GM21786 (cell line): ENCODE results near the gene ZNF883.
A peak's percentile ranks its signal among the peaks of the same experiment; 100 is the strongest.
"Not testable (repeated sequence)": the region's sequence is repeated elsewhere in the genome, so short reads cannot be mapped to it uniquely, and the experiment has no call there.

Source experiments
- ATAC-seq: cut with Tn5 transposase; IDR thresholded peaks from one replicate; pipeline ENCODE4 v1.9.1; 2021; ENCODE audit not compliant: unreplicated experiment

ZNF883 gene

GRCh38 chr9:113011911-113012381 is at the start of gene ZNF883:
TSS of gene ZNF883 (minus strand) at chr9:113012192.
- no peak for ATAC-seq

DNA sequence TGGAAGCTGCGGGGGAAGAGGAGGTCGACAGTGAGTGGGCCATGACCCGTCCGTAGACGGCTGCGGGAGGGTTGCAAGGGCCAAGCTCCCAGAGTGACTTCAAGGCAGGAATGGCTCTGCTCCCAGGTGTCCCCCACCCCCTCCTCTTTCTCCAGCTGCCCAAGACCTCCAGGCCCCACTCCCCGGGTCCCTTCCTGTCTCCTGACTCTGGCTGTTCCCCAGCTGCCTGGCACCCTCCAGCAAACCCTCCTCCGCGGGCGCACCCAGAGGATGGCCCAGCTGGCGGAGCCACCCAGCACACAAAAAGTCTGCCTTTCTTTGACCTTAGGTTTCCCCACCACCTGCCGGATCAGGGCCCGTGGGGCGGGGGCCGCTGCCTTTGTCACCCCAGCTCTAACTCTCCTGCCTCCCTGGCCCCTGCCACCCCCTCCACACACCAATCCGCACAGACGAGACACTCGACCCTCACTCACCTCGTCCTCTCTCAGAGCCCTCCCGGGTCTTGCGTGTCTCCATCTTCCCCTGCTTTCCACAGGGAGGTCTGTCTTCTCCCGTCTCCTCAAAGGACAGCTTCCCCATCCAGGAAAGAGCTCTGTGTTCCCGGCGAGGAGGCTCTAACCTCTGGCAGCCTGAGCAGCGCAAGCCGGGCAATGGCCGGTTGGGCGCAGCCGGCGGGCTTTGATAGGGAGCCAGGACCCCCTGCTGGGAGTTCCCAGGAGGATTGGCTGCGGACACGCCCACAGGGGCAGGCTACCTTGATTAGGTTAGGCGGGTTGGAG is 49.3 kb upstream of the ZNF883 start:
- not testable (repeated sequence) for ATAC-seq

DNA sequence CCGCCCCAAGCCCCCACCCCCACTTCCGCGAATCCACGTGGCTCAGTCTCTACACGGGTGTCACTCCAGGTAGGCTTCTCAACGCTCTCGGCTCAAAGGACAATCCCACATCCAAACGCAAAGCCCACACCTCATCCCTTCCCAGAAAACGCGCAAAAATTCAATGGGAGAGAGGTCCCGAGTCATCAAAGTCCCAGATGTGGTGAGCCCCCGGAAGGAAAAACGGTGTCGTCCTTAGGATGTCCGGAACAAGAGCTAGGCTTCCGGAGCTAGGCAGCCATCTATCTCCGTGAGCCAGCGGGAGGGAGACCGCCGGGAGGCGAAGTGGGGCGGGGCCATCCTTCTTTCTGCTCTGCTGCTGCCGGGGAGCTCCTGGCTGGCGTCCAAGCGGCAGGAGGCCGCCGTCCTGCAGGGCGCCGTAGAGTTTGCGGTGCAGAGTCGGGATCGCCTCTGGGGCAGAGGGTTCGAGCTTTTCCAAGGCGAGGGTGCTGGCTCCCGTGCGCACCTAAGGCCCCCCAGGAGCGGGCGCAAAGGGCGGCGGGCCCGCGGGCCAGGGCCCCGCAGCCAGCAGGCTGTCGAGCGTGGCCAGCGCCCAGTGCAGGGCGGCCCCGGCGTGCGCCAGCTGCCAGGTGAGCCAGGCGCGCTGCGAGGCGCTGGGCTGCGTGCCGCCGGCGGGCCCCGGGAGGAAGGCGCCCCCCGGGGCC is 47.7 kb upstream of the ZNF883 start:
- ATAC-seq, result not testable (repeated sequence)

DNA sequence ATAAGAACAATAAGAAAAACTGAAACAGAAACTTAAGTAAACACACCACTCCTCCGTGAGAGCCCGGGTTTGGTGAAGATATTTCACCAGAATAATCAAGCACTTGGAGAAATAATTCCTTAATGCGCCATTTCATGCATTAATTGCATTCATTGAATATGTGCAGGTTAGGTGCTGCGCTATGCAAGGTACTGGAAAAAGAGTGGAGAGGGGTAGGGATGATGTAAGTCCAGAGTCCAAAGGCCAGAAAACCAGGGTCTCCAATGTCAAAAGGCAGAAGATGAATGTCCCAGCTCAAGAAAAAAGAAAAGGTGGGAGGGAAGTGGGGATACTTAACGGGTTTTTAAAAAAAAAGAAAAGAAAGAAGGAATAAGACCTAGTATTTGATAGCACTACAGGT is 45.2 kb upstream of the ZNF883 start:
- no peak for ATAC-seq

DNA sequence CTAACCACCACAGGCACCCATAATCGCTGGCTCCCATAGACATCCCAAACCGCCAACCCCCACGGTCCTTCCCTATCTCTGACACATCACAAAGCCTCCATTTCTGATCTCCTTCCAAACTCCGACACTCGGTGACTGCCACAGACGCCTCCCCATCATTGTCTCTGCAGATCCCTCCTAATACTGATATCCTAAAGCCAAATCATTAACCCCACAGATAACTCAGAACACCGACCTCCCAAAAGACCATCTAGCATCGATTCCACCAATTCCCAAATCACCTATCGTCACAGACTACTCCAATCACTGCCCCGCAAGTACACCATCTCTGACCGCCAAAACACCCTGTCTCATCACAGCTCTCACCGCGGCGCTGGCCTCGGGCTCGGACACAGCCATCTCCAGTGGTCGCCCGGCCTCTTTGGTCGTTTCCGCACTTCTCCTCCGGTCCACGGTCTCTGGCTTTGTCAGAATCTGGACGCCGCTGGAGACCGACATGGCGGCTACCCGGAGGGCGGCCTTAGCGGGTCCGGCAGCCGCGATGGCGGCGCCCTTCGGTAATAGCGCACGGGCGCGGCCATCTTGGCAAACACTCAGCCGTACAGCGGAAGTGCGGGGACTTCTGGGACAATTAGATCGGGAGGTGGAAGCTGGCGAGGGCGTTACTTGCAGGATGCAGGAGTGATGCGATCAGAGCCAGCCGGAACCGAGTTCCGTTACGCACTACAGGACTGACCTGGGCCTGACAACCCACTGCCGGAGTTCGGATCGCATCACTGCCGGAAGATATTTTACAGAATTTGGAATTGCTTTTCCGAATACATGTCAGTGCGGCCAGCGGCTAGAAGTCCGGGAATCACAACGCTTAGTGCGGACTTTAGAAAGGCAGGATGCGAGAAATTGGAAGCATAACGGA is 44.5 kb upstream of the ZNF883 start, which contains the start of gene ZFP37:
TSS of gene ZFP37 (minus strand) at position 534 of the 916 bp plus-strand sequence. CDS start at position 498, 36 bp downstream.
- peak; percentile 93 for ATAC-seq

- no peak for ATAC-seq
Observed at GRCh38 chr9:113042884-113043657, 31.1 kb upstream of the ZNF883 start.

DNA sequence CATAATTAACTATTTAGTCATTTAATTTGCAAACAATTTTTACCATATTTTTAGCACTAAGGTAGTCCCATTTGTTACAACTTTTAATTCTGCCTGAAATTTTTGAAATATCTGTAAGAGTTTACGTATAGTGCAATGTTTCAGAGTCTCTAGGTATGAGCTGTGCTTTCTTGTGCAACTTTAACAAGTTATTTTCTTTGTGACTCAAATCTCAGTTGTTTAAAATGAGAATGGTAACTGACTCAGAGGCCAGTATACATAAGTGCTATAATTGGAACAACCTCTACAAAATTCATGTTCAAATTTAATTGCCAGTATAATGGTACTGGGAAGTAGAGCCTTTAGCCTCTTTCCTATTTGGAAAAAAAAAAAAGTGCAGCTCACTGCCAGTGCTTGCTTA is 14.2 kb upstream of the ZNF883 start:
- no peak for ATAC-seq

GRCh38 chr9:113018247-113018646 is 6.3 kb upstream of the ZNF883 start:
- no peak for ATAC-seq

- no peak for ATAC-seq
Observed at GRCh38 chr9:113012492-113012891, 500 bp upstream of the ZNF883 start.

DNA sequence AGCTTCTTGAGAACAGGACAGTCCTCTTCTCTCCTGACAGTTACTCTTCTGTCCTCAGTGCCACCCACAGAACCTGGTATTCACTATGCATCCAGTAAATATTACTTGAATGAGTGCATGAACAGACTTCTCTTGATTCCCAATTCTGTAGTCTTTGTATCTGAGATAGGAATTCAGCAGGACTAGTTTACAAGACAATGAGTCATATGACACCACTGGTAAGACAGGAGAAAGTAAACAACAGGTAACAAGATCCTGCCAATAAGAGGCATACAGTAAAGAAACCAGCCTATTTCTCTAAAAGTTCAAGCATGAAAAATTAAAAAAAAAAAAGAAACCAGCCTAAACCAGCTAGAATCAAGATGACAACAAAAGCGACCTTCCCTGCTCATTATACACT is 6.2 kb downstream of the ZNF883 start:
- ATAC-seq, result no peak

DNA sequence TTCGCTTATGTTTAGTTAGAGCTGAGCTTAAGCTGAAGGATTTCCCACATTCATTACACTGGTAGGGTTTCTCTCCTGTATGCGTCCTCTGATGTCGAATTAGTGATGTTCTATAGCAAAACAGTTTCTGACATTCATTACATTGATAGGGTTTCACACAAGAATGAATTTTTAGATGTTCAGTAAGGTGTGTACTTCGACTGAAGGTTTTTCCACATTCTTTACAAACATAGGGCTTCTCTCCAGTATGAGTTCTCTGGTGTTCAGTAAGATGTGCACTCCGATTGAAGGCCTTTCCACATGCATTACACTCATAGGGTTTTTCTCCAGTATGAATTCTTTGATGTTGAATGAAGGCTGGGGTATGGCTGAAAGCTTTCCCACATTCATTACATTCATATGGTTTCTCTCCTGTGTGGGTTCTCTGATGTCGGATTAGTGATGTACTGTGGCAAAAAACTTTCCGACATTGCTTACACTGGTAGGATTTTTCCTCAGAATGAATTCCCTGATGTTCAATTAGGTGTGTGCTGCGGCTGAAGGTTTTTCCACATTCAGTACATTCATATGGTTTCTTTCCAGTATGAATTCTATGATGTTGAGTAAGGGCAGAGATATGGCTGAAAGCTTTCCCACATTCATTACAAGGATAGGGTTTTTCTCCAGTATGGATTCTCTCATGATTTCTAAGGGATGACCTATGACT is 14.6 kb downstream of the ZNF883 start:
- ATAC-seq, result no peak

DNA sequence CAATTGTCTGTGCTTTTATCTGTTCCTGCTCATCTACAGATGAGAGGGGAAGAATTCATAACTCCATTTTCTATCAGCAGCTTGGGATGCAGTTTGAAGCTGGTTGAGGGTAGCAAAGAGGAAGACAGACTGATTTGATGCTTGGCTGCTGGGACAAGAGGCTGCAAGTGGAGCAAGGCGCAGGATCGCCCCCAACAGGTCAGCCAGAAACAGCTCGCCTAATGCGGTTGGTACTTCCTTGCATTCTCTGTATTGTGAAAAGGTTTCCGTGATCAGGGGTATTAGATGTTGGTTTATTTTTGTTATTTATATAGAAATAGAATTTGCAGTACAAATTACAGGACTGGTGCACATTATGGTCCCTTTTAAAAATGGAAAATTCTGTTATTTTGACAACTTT is 40.6 kb downstream of the ZNF883 start:
- no peak for ATAC-seq

GRCh38 chr9:112970939-112971338 is 41.1 kb downstream of the ZNF883 start:
- ATAC-seq, result no peak

- ATAC-seq, result no peak
Observed at GRCh38 chr9:112969730-112970129, 42.3 kb downstream of the ZNF883 start.

DNA sequence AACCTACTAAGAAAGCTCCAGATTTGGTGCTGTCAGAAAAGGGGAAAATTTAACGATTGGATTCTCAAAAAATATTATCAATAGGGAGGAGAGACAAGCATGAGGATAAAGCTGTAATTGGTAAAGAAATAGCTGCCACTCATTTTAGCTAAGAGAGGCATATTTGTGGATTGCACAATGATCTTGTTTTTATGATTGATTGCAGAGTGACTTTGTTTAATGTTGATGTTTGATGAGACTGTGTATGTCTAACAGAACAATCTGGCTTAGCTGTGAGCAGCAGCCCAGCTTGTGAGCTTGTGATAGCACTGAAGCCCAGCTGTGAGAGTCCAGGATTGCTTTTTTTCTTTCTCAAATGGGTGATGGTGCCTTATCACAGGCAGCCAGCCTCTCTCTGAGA is 56.4 kb downstream of the ZNF883 start:
- ATAC-seq, result no peak

GRCh38 chr9:112945620-112946208 is 66.3 kb downstream of the ZNF883 start:
- no peak for ATAC-seq

GRCh38 chr9:112939418-112939817 is 72.6 kb downstream of the ZNF883 start:
- no peak for ATAC-seq

DNA sequence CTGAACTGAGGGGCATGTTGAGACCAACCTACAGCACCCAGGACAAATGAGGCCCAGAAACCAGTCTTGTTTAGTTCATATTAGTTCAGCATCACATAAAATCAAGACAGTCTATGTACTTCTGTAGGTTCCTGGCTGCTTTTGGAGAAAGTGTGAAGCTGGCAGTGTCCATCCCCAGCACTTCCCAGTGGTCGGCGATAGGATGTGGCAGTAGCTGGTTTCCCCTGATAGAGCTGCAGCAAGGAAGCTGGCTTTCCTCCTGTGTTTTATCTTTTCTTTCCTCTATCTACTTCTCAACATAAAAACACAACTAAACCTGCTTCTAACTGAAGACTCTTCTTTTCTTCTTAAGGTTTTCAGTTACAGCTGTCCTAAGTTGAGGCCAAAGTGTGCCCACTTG is 78.3 kb downstream of the ZNF883 start:
- no peak for ATAC-seq

- ATAC-seq, result no peak
Observed at GRCh38 chr9:112925058-112925641, 86.8 kb downstream of the ZNF883 start.
